GM21786 (cell line): ENCODE measurements around the gene PPP1R12B.
"Not testable (repeated sequence)": the region's sequence is repeated elsewhere in the genome, so short reads cannot be mapped to it uniquely, and the experiment has no call there.

Source experiments
- ATAC-seq: cut with Tn5 transposase; IDR thresholded peaks from one replicate; pipeline ENCODE4 v1.9.1; 2021; ENCODE audit not compliant: unreplicated experiment

PPP1R12B gene

GRCh38 chr1:202520857-202521216, 172.3 kb downstream of the PPP1R12B start:
- not testable (repeated sequence) for ATAC-seq

GRCh38 chr1:202521484-202521883, 173.0 kb downstream of the PPP1R12B start:
- ATAC-seq = not testable (repeated sequence)

- no peak for ATAC-seq
These were observed 173.4 kb downstream of the PPP1R12B start for GRCh38 chr1:202521886-202522285.

- ATAC-seq = not testable (repeated sequence)
These were observed 177.6 kb downstream of the PPP1R12B start for GRCh38 chr1:202526056-202526455.

GRCh38 chr1:202528096-202528722, 179.7 kb downstream of the PPP1R12B start:
- not testable (repeated sequence) for ATAC-seq

GRCh38 chr1:202530686-202531085, 182.2 kb downstream of the PPP1R12B start:
- ATAC-seq = not testable (repeated sequence)

- no peak for ATAC-seq
These were observed 182.9 kb downstream of the PPP1R12B start for GRCh38 chr1:202531472-202531811.

- ATAC-seq = not testable (repeated sequence)
These were observed 183.5 kb downstream of the PPP1R12B start for GRCh38 chr1:202531812-202532616.

- not testable (repeated sequence) for ATAC-seq
These were observed 190.7 kb downstream of the PPP1R12B start for GRCh38 chr1:202539166-202539574.

- ATAC-seq = not testable (repeated sequence)
These were observed 191.1 kb downstream of the PPP1R12B start for GRCh38 chr1:202539583-202539982.

GRCh38 chr1:202540014-202540413, 191.5 kb downstream of the PPP1R12B start:
- ATAC-seq = no peak

GRCh38 chr1:202540448-202540847, 191.9 kb downstream of the PPP1R12B start:
- no peak for ATAC-seq

- not testable (repeated sequence) for ATAC-seq
These were observed 192.4 kb downstream of the PPP1R12B start for GRCh38 chr1:202540858-202541257.

GRCh38 chr1:202542415-202542814, 193.9 kb downstream of the PPP1R12B start:
- not testable (repeated sequence) for ATAC-seq

GRCh38 chr1:202543537-202543936, 195.0 kb downstream of the PPP1R12B start:
- ATAC-seq = not testable (repeated sequence)

- ATAC-seq = not testable (repeated sequence)
These were observed 196.4 kb downstream of the PPP1R12B start for GRCh38 chr1:202544766-202545449.

GRCh38 chr1:202545647-202546303, 197.3 kb downstream of the PPP1R12B start:
- ATAC-seq = not testable (repeated sequence)

GRCh38 chr1:202546377-202546776, 197.9 kb downstream of the PPP1R12B start:
- not testable (repeated sequence) for ATAC-seq

- ATAC-seq = peak; percentile 73
These were observed 198.3 kb downstream of the PPP1R12B start for GRCh38 chr1:202546796-202547195.

GRCh38 chr1:202547215-202547614, 198.7 kb downstream of the PPP1R12B start:
- no peak for ATAC-seq

GRCh38 chr1:202550088-202550487, 201.6 kb downstream of the PPP1R12B start:
- not testable (repeated sequence) for ATAC-seq
